Adrenal gland (tissue), 5 donors: ENCODE results near the gene GIGYF1.

Experiments
- POLR2A ChIP-seq, 2 donors: fragments of 450-650 bp; IDR thresholded peaks; one replicate each; pipeline ENCODE4 v1.6.1; 2017; ENCODE audit warnings: antibody characterized with exemption in 2 of 2, mild to moderate bottlenecking in 2 of 2, moderate library complexity in 1 of 2
- TF ChIP-seq, protein P1 (sequence below), 6 experiments: fragments of 450-650 bp in 4 of 6; fragments of 200-600 bp in 2 of 6; sonication (generic) in 1 of 6; IDR thresholded peaks; 1 replicate in 5 of 6; 2 replicates in 1 of 6; pipeline versions ENCODE4 v1.5.1 to v1.8.0; 2016 to 2021; ENCODE audit warnings: antibody characterized with exemption in 6 of 6, mild to moderate bottlenecking in 2 of 6, moderate library complexity in 1 of 6
- donor health status: DM: no; HTN: no; CAD: no.

DNA sequence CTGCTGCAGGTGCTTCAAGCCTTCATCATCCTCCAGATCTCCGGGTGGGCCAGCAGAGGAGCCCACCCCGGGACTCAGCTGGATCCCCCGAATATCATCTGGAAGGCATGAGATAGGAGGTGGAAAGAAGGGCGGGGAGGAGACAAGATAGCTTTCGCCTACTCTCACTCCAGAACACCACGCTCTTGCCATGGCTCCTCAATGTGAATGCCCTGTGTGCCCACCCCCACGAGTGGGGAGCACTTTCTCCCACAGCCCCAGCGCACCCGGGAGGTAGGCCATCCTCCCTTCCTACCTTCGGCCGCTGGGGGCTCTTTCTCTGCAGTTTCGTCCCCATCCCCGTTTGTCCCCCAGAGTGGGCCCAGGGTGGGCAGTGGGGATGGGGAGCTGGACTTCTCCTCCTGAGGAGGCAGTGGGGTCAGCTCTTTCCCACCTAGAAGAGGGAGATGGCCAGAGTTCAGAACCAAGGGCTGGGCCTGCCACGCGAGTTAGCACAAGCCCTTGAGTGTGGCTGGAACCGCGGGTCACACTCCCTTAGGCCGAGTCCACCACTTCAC is 8.9 kb downstream of the GIGYF1 start:
- TF ChIP-seq, protein P1, sequence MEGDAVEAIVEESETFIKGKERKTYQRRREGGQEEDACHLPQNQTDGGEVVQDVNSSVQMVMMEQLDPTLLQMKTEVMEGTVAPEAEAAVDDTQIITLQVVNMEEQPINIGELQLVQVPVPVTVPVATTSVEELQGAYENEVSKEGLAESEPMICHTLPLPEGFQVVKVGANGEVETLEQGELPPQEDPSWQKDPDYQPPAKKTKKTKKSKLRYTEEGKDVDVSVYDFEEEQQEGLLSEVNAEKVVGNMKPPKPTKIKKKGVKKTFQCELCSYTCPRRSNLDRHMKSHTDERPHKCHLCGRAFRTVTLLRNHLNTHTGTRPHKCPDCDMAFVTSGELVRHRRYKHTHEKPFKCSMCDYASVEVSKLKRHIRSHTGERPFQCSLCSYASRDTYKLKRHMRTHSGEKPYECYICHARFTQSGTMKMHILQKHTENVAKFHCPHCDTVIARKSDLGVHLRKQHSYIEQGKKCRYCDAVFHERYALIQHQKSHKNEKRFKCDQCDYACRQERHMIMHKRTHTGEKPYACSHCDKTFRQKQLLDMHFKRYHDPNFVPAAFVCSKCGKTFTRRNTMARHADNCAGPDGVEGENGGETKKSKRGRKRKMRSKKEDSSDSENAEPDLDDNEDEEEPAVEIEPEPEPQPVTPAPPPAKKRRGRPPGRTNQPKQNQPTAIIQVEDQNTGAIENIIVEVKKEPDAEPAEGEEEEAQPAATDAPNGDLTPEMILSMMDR (IDR thresholded peaks at IDR 0.05): no peak
- TF ChIP-seq POLR2A (IDR thresholded peaks at IDR 0.05): no peak
